PC-3 (cell line): ENCODE results near the gene FPR1. TPM values are rescaled to one million over a fixed set of nuclear protein-coding genes. Genes with fewer than 3 reads are reported as not detected.

Source experiments
- ATAC-seq: fragments of 200-7000 bp; cut with Tn5 transposase; 2 replicates; pipeline ENCODE4 v1.9.1; 2020; ENCODE audit warnings: mild to moderate bottlenecking, moderate library complexity
- BruUV-seq: library from RNA; stranded (reverse); fragments of 400-500 nt; replicated peaks from 2 replicates; lab custom pipeline; 2021; lab: Mats Ljungman, UMichigan
- CTCF ChIA-PET: fragments of 300-600 bp; sonication (Branson Sonifier 250); formaldehyde crosslinking; loops from one replicate; lab custom pipeline; 2022; ENCODE audit warnings: antibody characterized with exemption; lab: Charles Lee
- POLR2A ChIA-PET: fragments of 300-600 bp; sonication (Branson Sonifier 250); formaldehyde crosslinking; loops from one replicate; lab custom pipeline; 2022; ENCODE audit warnings: antibody characterized with exemption; ENCODE audit not compliant: unreplicated experiment; lab: Charles Lee
- DNase-seq: peaks from one replicate; pipeline ENCODE4 v3.0.0-alpha.2; 2015
- H2AFZ ChIP-seq: fragments of 300-600 bp; sonication (generic); 2 replicates; pipeline ENCODE4 v1.6.0; 2016; ENCODE audit warnings: antibody characterized with exemption, low read length
- H3F3A ChIP-seq: fragments of 300-600 bp; sonication (generic); one replicate; pipeline ENCODE4 v1.6.0; 2017; ENCODE audit warnings: antibody characterized with exemption, low read length, control low read depth, mild to moderate bottlenecking; ENCODE audit not compliant: unreplicated experiment
- H3K27ac ChIP-seq: fragments of 300-600 bp; sonication (generic); 2 replicates; pipeline ENCODE4 v1.5.1; 2016; ENCODE audit warnings: mild to moderate bottlenecking, low read length
- H3K27me3 ChIP-seq: fragments of 300-600 bp; sonication (generic); 2 replicates; pipeline ENCODE4 v1.6.1; 2016; ENCODE audit warnings: low read length, mixed read lengths
- H3K36me3 ChIP-seq: fragments of 300-600 bp; sonication (generic); 2 replicates; pipeline ENCODE4 v1.6.1; 2016; ENCODE audit warnings: low read depth, mixed run types, low read length, mixed read lengths
- H3K4me1 ChIP-seq: fragments of 300-600 bp; sonication (generic); 2 replicates; pipeline ENCODE4 v1.5.1; 2016; ENCODE audit warnings: low read length; ENCODE audit not compliant: insufficient read depth
- H3K4me2 ChIP-seq: fragments of 300-600 bp; sonication (generic); 2 replicates; pipeline ENCODE4 v1.6.0; 2016; ENCODE audit warnings: low read length
- H3K4me3 ChIP-seq: fragments of 300-600 bp; sonication (generic); 2 replicates; pipeline ENCODE4 v1.5.1; 2016; ENCODE audit warnings: mild to moderate bottlenecking, low read length, mixed read lengths
- H3K79me2 ChIP-seq: fragments of 300-600 bp; sonication (generic); 2 replicates; pipeline ENCODE4 v1.6.1; 2017; ENCODE audit warnings: low read length, mixed read lengths
- H3K9ac ChIP-seq: fragments of 300-600 bp; sonication (generic); 2 replicates; pipeline ENCODE4 v1.6.0; 2016; ENCODE audit warnings: mild to moderate bottlenecking, low read length
- H3K9me2 ChIP-seq: fragments of 300-600 bp; sonication (generic); replicated peaks from 2 replicates; pipeline ENCODE4 v1.6.1; 2016; ENCODE audit warnings: mixed run types, low read length, mixed read lengths
- H3K9me3 ChIP-seq: fragments of 300-600 bp; sonication (generic); 2 replicates; pipeline ENCODE4 v1.6.1; 2016; ENCODE audit warnings: low read length, mixed read lengths
- H4K20me1 ChIP-seq: fragments of 300-600 bp; sonication (generic); 2 replicates; pipeline ENCODE4 v1.6.1; 2016; ENCODE audit warnings: low read length, mixed read lengths
- CTCF ChIP-seq: fragments of 300-600 bp; sonication (generic); conservative IDR thresholded peaks from 2 replicates; pipeline ENCODE4 v1.5.1; 2017; ENCODE audit warnings: antibody characterized with exemption, low read depth, mild to moderate bottlenecking, low read length
- EZH2 ChIP-seq: fragments of 300-600 bp; sonication (generic); IDR thresholded peaks from one replicate; pipeline ENCODE4 v1.6.1; 2017; ENCODE audit warnings: antibody characterized with exemption, mild to moderate bottlenecking, low read length; ENCODE audit not compliant: unreplicated experiment
- EZH2phosphoT487 ChIP-seq: fragments of 300-600 bp; sonication (generic); IDR thresholded peaks from 2 replicates; pipeline ENCODE4 v1.6.1; 2018; ENCODE audit warnings: mild to moderate bottlenecking, antibody characterized with exemption, low read length, borderline replicate concordance
- intact Hi-C: fragments of 100-400 bp; cut with micrococcal nuclease; formaldehyde crosslinking; loops from 2 replicates; pipeline ENCODE4 v1.9.0; 2023
- total RNA-seq: library from RNA; depleted of rRNA; stranded (reverse); fragments of >200 nt; gene quantifications from 2 replicates; pipeline ENCODE4 v1.2.3, GENCODE V29; 2014

FPR1 gene
- total RNA-seq, 1 experiment from 2014 or later, result 0.55 TPM

- H4K20me1 ChIP-seq, result no peaks in the 10 kb centered on the region
- no peak for DNase-seq
- intact Hi-C loops, result no loop called here
- H3K4me3 ChIP-seq, result no peak overlapping the region
- H3K9ac ChIP-seq, result no peak overlapping the region
- ATAC-seq, result no peak
- CTCF ChIA-PET, result interaction anchor here (1.0 to 1.5 kb wide), 2 partner anchors 48 to 99 kb away, joined by 3 to 5 read pairs; no protein-coding TSS in a partner anchor
- peaks cover 7% of the 10 kb centered on the region; the same call in 1 of the 2 replicates for H3K36me3 ChIP-seq
- BruUV-seq, result no TSS peak
- H3K79me2 ChIP-seq, result peaks cover 1% of the 10 kb centered on the region; the same call in 1 of the 2 replicates
- no peak overlapping the region for H2AFZ ChIP-seq
- H3K4me2 ChIP-seq, result no peak overlapping the region
- no peaks in the 10 kb centered on the region for H3K27me3 ChIP-seq
- TF ChIP-seq CTCF (no peak), EZH2 (no peak), EZH2phosphoT487 (no peak)
- no peaks in the 10 kb centered on the region for H3F3A ChIP-seq
- no peak overlapping the region for H3K27ac ChIP-seq
- POLR2A ChIA-PET, result interaction anchor here (0.6 kb wide), 2 partner anchors 87 to 98 kb away, joined by 3 to 4 read pairs; no protein-coding TSS in a partner anchor
- no peaks in the 10 kb centered on the region for H3K9me2 ChIP-seq
- 0 out of 2 replicates have a peak, but pooled peaks cover 5% of the 10 kb centered on the region for H3K4me1 ChIP-seq
- H3K9me3 ChIP-seq, result no peaks in the 10 kb centered on the region
These were observed 42.1 kb downstream of the FPR1 start for GRCh38 chr19:51709575-51709974.

GRCh38 chr19:51708811-51709210 lies 42.9 kb downstream of the FPR1 start:
- H3K36me3 ChIP-seq, result peaks cover 7% of the 10 kb centered on the region; the same call in 1 of the 2 replicates
- no peak overlapping the region for H3K9ac ChIP-seq
- no peaks in the 10 kb centered on the region for H3K9me2 ChIP-seq
- H3K4me2 ChIP-seq, result no peak overlapping the region
- ATAC-seq, result no peak
- 0 out of 2 replicates have a peak, but pooled peaks cover 9% of the 10 kb centered on the region for H3K4me1 ChIP-seq
- H3K27me3 ChIP-seq, result no peaks in the 10 kb centered on the region
- ChIA-PET POLR2A (no interaction called here), CTCF (no interaction called here)
- no peaks in the 10 kb centered on the region for H3F3A ChIP-seq
- DNase-seq, result no peak
- BruUV-seq, result no TSS peak
- H4K20me1 ChIP-seq, result no peaks in the 10 kb centered on the region
- H3K9me3 ChIP-seq, result no peaks in the 10 kb centered on the region
- intact Hi-C loops, result no loop called here
- no peak for TF ChIP-seq CTCF
- TF ChIP-seq EZH2phosphoT487, result no peak
- no peak for TF ChIP-seq EZH2
- H3K79me2 ChIP-seq, result peaks cover 5% of the 10 kb centered on the region; the same call in 1 of the 2 replicates
- no peak overlapping the region for H2AFZ ChIP-seq
- no peak overlapping the region for H3K4me3 ChIP-seq
- no peak overlapping the region for H3K27ac ChIP-seq

- no peak for ATAC-seq
- no peaks in the 10 kb centered on the region for H3K9me2 ChIP-seq
- H3K79me2 ChIP-seq, result peaks cover 5% of the 10 kb centered on the region; the same call in 1 of the 2 replicates
- H3K4me1 ChIP-seq, result 0 out of 2 replicates have a peak, but pooled peaks cover 9% of the 10 kb centered on the region
- intact Hi-C loops, result no loop called here
- H3K4me2 ChIP-seq, result no peak overlapping the region
- H2AFZ ChIP-seq, result no peak overlapping the region
- TF ChIP-seq CTCF (no peak), EZH2 (no peak), EZH2phosphoT487 (no peak)
- no TSS peak for BruUV-seq
- ChIA-PET CTCF (no interaction called here), POLR2A (no interaction called here)
- H3K36me3 ChIP-seq, result peaks cover 7% of the 10 kb centered on the region; the same call in 1 of the 2 replicates
- H3K9me3 ChIP-seq, result no peaks in the 10 kb centered on the region
- no peak for DNase-seq
- H4K20me1 ChIP-seq, result no peaks in the 10 kb centered on the region
- H3K9ac ChIP-seq, result no peak overlapping the region
- H3F3A ChIP-seq, result peaks cover 5% of the 10 kb centered on the region
- H3K27ac ChIP-seq, result no peak overlapping the region
- no peak overlapping the region for H3K4me3 ChIP-seq
- no peaks in the 10 kb centered on the region for H3K27me3 ChIP-seq
These were observed 44.8 kb downstream of the FPR1 start for GRCh38 chr19:51706885-51707284.
